Activated CD8-positive, alpha-beta memory T cell treated with anti-CD3 and anti-CD28 coated beads, Interleukin-2, amount 10 ng/mL, durations not matched to agents 7 days and 5 days (primary cell): Measurements from ENCODE around the gene FAM3B. TPM values are rescaled to one million over a fixed set of nuclear protein-coding genes. Genes with fewer than 3 reads are reported as not detected.

ENCODE experiments used
- ATAC-seq: fragments of 150-1000 bp; cut with Tn5 transposase; one replicate; pipeline ENCODE4 v1.10.0; 2021; ENCODE audit warnings: moderate library complexity
- CTCF ChIA-PET: fragments of 350-600 bp; sonication (Branson Sonifier 250); formaldehyde crosslinking; loops from one replicate; lab custom pipeline; 2021; ENCODE audit warnings: antibody characterized with exemption; lab: Charles Lee
- DNase-seq: peaks from one replicate; pipeline ENCODE4 v3.0.0-alpha.2; 2020
- H3K27ac Mint-ChIP-seq: one replicate; pipeline ENCODE4 v1.8.0; 2021; ENCODE audit warnings: mild to moderate bottlenecking, mixed read lengths
- H3K27me3 Mint-ChIP-seq: one replicate; pipeline ENCODE4 v1.8.0; 2021; ENCODE audit warnings: mixed read lengths
- H3K36me3 Mint-ChIP-seq: one replicate; pipeline ENCODE4 v1.8.0; 2021; ENCODE audit warnings: mild to moderate bottlenecking, mixed read lengths
- H3K4me1 Mint-ChIP-seq: one replicate; pipeline ENCODE4 v1.8.0; 2021; ENCODE audit warnings: mixed read lengths
- H3K4me3 Mint-ChIP-seq: one replicate; pipeline ENCODE4 v1.8.0; 2021; ENCODE audit warnings: mild to moderate bottlenecking, moderate library complexity, mixed read lengths
- H3K9me3 Mint-ChIP-seq: one replicate; pipeline ENCODE4 v1.8.0; 2022; ENCODE audit warnings: low read depth, mixed read lengths
- total RNA-seq, 2 experiments: library from RNA; stranded (reverse); gene quantifications; one replicate each; pipeline ENCODE4 v1.2.3, GENCODE V29; 2021

FAM3B gene
- total RNA-seq, 2 experiments from 2014 or later: not detected

DNA sequence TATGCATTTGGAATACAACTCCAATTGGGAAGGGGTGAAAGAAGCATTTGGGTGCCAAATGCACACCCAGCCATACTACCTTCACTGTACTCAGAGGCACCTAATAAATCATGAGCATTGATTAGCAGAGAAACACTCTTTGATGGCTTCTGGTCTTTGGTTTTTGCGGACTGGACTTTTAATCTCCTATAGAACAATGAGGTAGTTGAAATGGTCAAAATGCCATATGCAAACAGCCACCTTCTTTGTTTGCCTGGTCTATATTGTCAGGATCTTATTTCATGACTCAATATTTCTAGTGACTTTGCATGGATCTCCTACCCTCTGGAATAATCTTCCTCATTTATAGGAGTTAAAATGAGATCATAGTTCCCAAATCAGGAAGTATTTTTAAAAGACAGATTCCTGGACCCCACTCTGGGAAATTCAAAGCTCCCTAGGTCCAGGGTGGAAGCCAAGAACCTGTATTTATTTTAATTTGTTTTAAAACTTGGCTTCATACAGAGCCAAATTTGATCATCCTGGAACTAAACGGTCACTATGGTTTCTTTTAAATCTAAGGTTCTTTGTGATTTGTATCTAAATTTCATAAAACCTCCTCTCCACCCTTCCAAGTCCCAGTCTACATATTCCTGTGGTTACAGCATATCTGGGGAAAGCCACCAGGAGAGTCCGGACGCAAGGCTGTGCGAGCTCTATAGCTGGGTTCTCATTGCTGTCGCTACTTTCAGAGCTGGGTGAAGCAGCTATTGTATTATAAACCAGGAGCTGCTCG is 8.7 kb downstream of the FAM3B start:
- ATAC-seq (no peak), DNase-seq (no peak)
- CTCF ChIA-PET: no interaction called here
- H3K4me1 Mint-ChIP-seq: peaks cover 6% of the 10 kb centered on the region
- no peaks in the 10 kb centered on the region for H3K9me3 Mint-ChIP-seq
- H3K4me3 Mint-ChIP-seq: no peak overlapping the region
- H3K36me3 Mint-ChIP-seq: no peaks in the 10 kb centered on the region
- no peak overlapping the region for H3K27ac Mint-ChIP-seq
- peaks cover 13% of the 10 kb centered on the region for H3K27me3 Mint-ChIP-seq

- ATAC-seq: no peak
- Mint-ChIP-seq H3K27me3 (peaks cover 6% of the 10 kb centered on the region), H3K27ac (no peak overlapping the region), H3K36me3 (no peaks in the 10 kb centered on the region), H3K4me1 (peaks cover 2% of the 10 kb centered on the region), H3K9me3 (no peaks in the 10 kb centered on the region), H3K4me3 (no peak overlapping the region)
- CTCF ChIA-PET: no interaction called here
- DNase-seq: no peak
These were observed 9.9 kb downstream of the FAM3B start for GRCh38 chr21:41326414-41327080.

- ATAC-seq: no peak
- no peaks in the 10 kb centered on the region for H3K9me3 Mint-ChIP-seq
- no peak for DNase-seq
- H3K4me1 Mint-ChIP-seq: no peaks in the 10 kb centered on the region
- peaks cover 13% of the 10 kb centered on the region for H3K27me3 Mint-ChIP-seq
- H3K36me3 Mint-ChIP-seq: no peaks in the 10 kb centered on the region
- H3K27ac Mint-ChIP-seq: no peak overlapping the region
- CTCF ChIA-PET: no interaction called here
- H3K4me3 Mint-ChIP-seq: no peak overlapping the region
These were observed 11.2 kb downstream of the FAM3B start for GRCh38 chr21:41327753-41328152.

- Mint-ChIP-seq H3K27me3 (peaks cover 22% of the 10 kb centered on the region), H3K36me3 (no peaks in the 10 kb centered on the region), H3K9me3 (peaks cover 3% of the 10 kb centered on the region), H3K27ac (no peak overlapping the region), H3K4me1 (no peaks in the 10 kb centered on the region), H3K4me3 (no peak overlapping the region)
- DNase-seq: no peak
- CTCF ChIA-PET: no interaction called here
- ATAC-seq: no peak
These were observed 12.3 kb downstream of the FAM3B start for GRCh38 chr21:41328660-41329607.

GRCh38 chr21:41333752-41334151 is 17.2 kb downstream of the FAM3B start:
- ATAC-seq: no peak
- H3K9me3 Mint-ChIP-seq: peaks cover 5% of the 10 kb centered on the region

GRCh38 chr21:41337515-41337914 is 20.9 kb downstream of the FAM3B start:
- Mint-ChIP-seq H3K4me1 (no peaks in the 10 kb centered on the region), H3K4me3 (no peak overlapping the region), H3K27ac (no peak overlapping the region), H3K27me3 (peaks cover 27% of the 10 kb centered on the region), H3K9me3 (peaks cover 5% of the 10 kb centered on the region), H3K36me3 (no peaks in the 10 kb centered on the region)
- CTCF ChIA-PET: no interaction called here
- DNase-seq (no peak), ATAC-seq (no peak)

More at GRCh38 chr21:41333752-41334151, 17.2 kb downstream of the FAM3B start:
- H3K4me1 Mint-ChIP-seq: no peaks in the 10 kb centered on the region
- CTCF ChIA-PET: no interaction called here
- no peak for DNase-seq
- H3K27ac Mint-ChIP-seq: no peak overlapping the region
- peaks cover 22% of the 10 kb centered on the region for H3K27me3 Mint-ChIP-seq
- H3K36me3 Mint-ChIP-seq: no peaks in the 10 kb centered on the region
- no peak overlapping the region for H3K4me3 Mint-ChIP-seq

DNA sequence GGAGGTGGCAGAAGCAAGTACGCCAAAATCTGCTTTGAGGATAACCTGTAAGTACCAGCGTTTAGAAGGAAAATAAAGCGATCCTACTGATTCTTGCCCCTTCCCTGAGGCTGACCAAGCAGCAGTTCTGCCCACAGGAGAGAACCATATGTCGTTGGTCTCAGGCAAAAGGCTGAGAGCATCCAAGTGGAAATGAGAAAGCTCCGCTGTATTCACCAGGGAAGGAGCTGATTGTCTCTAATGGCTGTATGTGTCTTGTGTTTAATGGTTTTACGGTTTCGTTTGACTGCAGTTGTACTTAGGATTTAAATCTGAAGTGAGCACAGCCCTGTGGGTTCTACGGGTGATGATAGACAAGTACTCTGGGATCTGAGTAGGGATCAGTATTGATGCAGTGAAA is 21.9 kb downstream of the FAM3B start:
- peaks cover 5% of the 10 kb centered on the region for H3K9me3 Mint-ChIP-seq
- CTCF ChIA-PET: no interaction called here
- DNase-seq (no peak), ATAC-seq (no peak)
- no peak overlapping the region for H3K27ac Mint-ChIP-seq
- no peaks in the 10 kb centered on the region for H3K36me3 Mint-ChIP-seq
- H3K4me3 Mint-ChIP-seq: no peak overlapping the region
- H3K27me3 Mint-ChIP-seq: peaks cover 25% of the 10 kb centered on the region
- H3K4me1 Mint-ChIP-seq: no peaks in the 10 kb centered on the region

DNA sequence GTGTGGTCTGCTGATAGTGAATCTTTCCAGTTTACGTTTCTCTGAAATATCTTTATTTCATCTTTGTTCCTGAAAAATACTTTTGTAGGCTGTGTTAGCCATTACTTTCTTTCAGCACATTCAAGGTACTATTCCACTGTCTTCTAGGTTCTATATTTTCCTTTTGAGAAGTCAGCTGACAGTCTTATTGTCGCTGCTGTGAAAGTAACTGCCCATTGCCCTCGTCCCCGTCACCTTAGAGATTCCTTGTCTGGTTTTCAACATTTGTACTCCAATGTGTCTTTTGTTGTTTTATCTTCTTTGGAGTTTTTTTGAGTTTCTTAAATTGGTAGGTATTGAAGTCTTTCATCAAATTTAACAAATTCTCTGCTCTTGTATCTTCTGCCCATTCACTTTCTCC is 25.4 kb downstream of the FAM3B start:
- CTCF ChIA-PET: no interaction called here

DNA sequence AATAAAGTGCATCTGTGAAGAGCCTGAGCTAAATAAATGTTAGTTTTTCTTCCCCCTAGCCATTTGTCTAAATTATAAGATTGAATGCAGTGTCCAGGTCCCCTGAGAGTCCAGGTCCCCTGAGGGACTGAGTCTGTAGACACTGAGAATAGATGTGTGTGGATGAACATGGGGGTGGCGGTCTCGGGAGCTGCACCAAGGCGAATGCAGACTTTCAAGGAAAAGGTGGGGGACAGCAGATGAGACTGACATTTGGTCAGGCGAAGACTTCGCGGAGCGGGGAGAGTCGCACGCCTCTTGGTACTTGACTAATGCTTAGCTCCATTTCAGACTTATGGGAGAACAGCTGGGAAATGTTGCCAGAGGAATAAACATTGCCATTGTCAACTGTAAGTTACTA is 27.5 kb downstream of the FAM3B start:
- no peak overlapping the region for H3K27ac Mint-ChIP-seq
- CTCF ChIA-PET: no interaction called here
- H3K27me3 Mint-ChIP-seq: peaks cover 46% of the 10 kb centered on the region
- H3K4me1 Mint-ChIP-seq: no peaks in the 10 kb centered on the region
- H3K36me3 Mint-ChIP-seq: no peaks in the 10 kb centered on the region
- H3K9me3 Mint-ChIP-seq: no peaks in the 10 kb centered on the region
- no peak overlapping the region for H3K4me3 Mint-ChIP-seq
- DNase-seq (no peak), ATAC-seq (no peak)

More for the DNA sequence above, 25.4 kb downstream of the FAM3B start:
- H3K27me3 Mint-ChIP-seq: peaks cover 34% of the 10 kb centered on the region
- DNase-seq (no peak), ATAC-seq (no peak)
- no peak overlapping the region for H3K4me3 Mint-ChIP-seq
- no peaks in the 10 kb centered on the region for H3K4me1 Mint-ChIP-seq
- H3K9me3 Mint-ChIP-seq: no peaks in the 10 kb centered on the region
- no peaks in the 10 kb centered on the region for H3K36me3 Mint-ChIP-seq
- no peak overlapping the region for H3K27ac Mint-ChIP-seq

DNA sequence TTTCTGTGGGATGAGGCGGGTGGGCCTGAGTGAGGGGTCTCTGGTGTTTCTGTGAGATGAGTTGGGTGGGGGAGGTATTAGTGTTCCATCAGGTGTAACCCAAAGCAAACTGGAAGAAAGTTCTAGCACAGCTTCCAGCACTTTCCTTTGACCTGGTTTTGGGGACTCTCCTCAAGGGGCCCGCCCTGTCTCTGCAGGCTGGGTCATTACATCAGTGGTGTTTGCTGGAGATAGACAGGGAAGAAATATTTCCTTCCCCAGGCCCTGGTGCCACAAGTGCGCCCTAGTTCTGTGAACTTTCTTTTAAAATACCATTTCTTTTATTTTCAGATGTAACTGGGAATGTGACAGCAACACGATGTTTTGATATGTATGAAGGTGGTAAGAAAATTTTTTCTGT is 28.8 kb downstream of the FAM3B start:
- H3K27me3 Mint-ChIP-seq: peaks cover 48% of the 10 kb centered on the region

DNA sequence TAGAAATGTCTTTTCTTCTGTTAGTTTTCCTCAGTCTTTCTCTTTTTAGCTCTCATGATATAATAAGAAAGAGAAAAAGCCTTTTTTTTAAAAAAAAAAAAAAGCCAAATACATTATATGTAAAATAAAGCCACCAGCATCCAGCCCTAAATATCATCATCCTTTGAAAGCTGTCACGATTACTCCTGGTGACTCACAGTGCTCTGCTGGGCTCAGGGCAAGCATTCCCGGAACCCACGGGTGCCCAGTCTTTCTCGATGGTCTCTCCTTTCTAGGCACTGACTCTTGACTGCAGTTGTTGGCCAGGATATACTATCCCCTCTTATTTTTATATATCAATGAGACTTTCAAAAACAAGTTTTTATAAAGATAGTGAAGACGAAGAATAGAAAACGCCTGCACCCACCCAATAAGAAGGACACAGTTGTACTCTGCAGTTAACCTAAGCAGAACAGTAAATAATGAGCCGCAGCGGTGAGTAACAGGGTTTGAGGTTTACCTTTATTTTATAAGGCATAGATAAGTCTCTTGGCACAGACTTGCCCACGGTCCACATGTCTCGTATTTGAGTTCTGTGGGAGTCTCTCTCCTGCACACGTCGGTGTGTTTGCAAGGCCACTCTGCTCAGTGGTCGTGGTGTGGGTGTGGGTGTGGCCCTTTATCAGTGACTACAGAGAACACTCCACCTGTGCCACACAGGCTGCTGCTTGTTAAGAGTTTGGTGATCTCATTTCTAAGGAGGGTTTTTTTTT is 29.5 kb downstream of the FAM3B start:
- Mint-ChIP-seq H3K4me1 (no peaks in the 10 kb centered on the region), H3K9me3 (no peaks in the 10 kb centered on the region), H3K27ac (no peak overlapping the region), H3K27me3 (peaks cover 48% of the 10 kb centered on the region), H3K4me3 (no peak overlapping the region), H3K36me3 (no peaks in the 10 kb centered on the region)
- ATAC-seq (no peak), DNase-seq (no peak)
- CTCF ChIA-PET: no interaction called here

More for the DNA sequence above, 28.8 kb downstream of the FAM3B start:
- Mint-ChIP-seq H3K27ac (no peak overlapping the region), H3K4me1 (no peaks in the 10 kb centered on the region), H3K9me3 (no peaks in the 10 kb centered on the region), H3K4me3 (no peak overlapping the region), H3K36me3 (no peaks in the 10 kb centered on the region)
- no peak for ATAC-seq
- DNase-seq: no peak
- CTCF ChIA-PET: no interaction called here

DNA sequence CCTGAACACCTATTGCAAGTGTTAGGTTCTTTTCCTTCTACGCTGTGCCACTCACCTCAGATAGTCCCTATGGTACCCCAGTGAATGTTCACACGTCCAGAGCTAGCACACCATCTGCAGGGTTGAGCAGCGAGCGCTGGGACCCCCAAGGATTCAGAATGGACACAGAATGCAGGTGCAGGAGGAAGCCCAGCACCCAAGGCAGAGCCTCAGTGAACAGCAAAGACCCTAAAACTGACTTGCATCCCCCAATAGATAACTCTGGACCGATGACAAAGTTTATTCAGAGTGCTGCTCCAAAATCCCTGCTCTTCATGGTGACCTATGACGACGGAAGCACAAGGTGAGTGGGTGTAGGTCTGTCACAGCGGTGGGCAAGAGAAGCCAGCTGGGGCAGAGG is 30.2 kb downstream of the FAM3B start:
- Mint-ChIP-seq H3K9me3 (no peaks in the 10 kb centered on the region), H3K27ac (no peak overlapping the region), H3K27me3 (peaks cover 43% of the 10 kb centered on the region), H3K4me3 (no peak overlapping the region), H3K36me3 (no peaks in the 10 kb centered on the region), H3K4me1 (no peaks in the 10 kb centered on the region)
- CTCF ChIA-PET: no interaction called here
- ATAC-seq (no peak), DNase-seq (no peak)

GRCh38 chr21:41348434-41348833 is 31.8 kb downstream of the FAM3B start:
- CTCF ChIA-PET: no interaction called here
- no peak overlapping the region for H3K27ac Mint-ChIP-seq
- no peaks in the 10 kb centered on the region for H3K36me3 Mint-ChIP-seq
- peaks cover 33% of the 10 kb centered on the region for H3K27me3 Mint-ChIP-seq
- no peak overlapping the region for H3K4me3 Mint-ChIP-seq
- H3K9me3 Mint-ChIP-seq: no peaks in the 10 kb centered on the region
- H3K4me1 Mint-ChIP-seq: no peaks in the 10 kb centered on the region
- no peak for ATAC-seq
- DNase-seq: no peak
